ENCODE data around the gene CDT1. TPM values are rescaled to one million over a fixed set of nuclear protein-coding genes. Genes with fewer than 3 reads are reported as not detected.

CDT1 gene
- total RNA-seq, 1 experiment from 2014 or later = 74.1 TPM

GRCh38 chr16:88814144-88814502 lies 10.5 kb downstream of the CDT1 start:
- H3K27ac Mint-ChIP-seq = no peak overlapping the region
- peak overlapping the region in 1 of 2 experiments; percentile 40; a peak in 2 of 5 replicates for H3K4me3 Mint-ChIP-seq

More at GRCh38 chr16:88814144-88814502, 10.5 kb downstream of the CDT1 start:
- Histone ChIP-seq H4K91ac (ENCODE audit: insufficient read length, low read depth, low read length) (no peak overlapping the region), H4K8ac (replicated peaks; ENCODE audit: insufficient read length, low read depth, low read length) (no peak overlapping the region), H3K56ac (ENCODE audit: insufficient read length, low read depth, low read length) (no peak overlapping the region), H3K23ac (ENCODE audit: insufficient read length, low read depth, low read length) (no peak overlapping the region), H3K27me3 (ENCODE audit: insufficient read depth, low read length) (no peaks in the 10 kb centered on the region), H2BK5ac (ENCODE audit: insufficient read length, low read length) (no peak overlapping the region), H2BK15ac (ENCODE audit: low read depth, low read length) (no peak overlapping the region), H3K18ac (ENCODE audit: insufficient read length, low read depth, low read length) (no peak overlapping the region), H3K14ac (ENCODE audit: insufficient read depth, low read length) (no peak overlapping the region), H2AFZ (ENCODE audit: low read length) (no peak overlapping the region), H3K79me2 (ENCODE audit: insufficient read depth, low read length) (peaks cover 3% of the 10 kb centered on the region; the same call in 1 of the 2 replicates), H3K79me1 (ENCODE audit: insufficient read depth, low read depth, low read length, poor library complexity, severe bottlenecking) (no peaks in the 10 kb centered on the region), H4K20me1 (ENCODE audit: control insufficient read depth, insufficient read depth, insufficient read length) (peaks cover 3% of the 10 kb centered on the region), H2AK5ac (ENCODE audit: insufficient read length, low read length) (no peak overlapping the region), H2BK12ac (ENCODE audit: insufficient read length, low read depth, low read length) (no peak overlapping the region), H3K4ac (ENCODE audit: low read depth, low read length) (no peak overlapping the region), H2BK120ac (ENCODE audit: low read depth, low read length, poor library complexity, severe bottlenecking) (no peak overlapping the region), H3K27ac (ENCODE audit: insufficient read length, low read depth, low read length) (no peak overlapping the region), H3K4me2 (ENCODE audit: insufficient read depth, insufficient read length, low read length) (no peak overlapping the region), H3T11ph (ENCODE audit: low read length) (no peak overlapping the region), H3K9ac (ENCODE audit: extremely low read depth, insufficient read length, low read length) (no peak overlapping the region), H3K23me2 (ENCODE audit: insufficient read length, low read depth, low read length, poor library complexity, severe bottlenecking) (peaks cover 9% of the 10 kb centered on the region), H2BK20ac (ENCODE audit: low read depth, low read length, poor library complexity, severe bottlenecking) (no peak overlapping the region), H3K9me3 (ENCODE audit: control insufficient read depth, low read depth, low read length) (no peaks in the 10 kb centered on the region), H4K5ac (ENCODE audit: insufficient read length, low read depth, low read length) (no peak overlapping the region), H3K4me1 (ENCODE audit: insufficient read depth, low read length) (no peaks in the 10 kb centered on the region)
- no peaks in the 10 kb centered on the region; the same call in 1 of the 2 replicates for H3K27me3 Mint-ChIP-seq (ENCODE audit: low read depth)
- H3K4me1 Mint-ChIP-seq = peaks cover 6 to 10% of the 10 kb centered on the region in 2 experiments
- TF ChIP-seq CTCF (conservative IDR thresholded peaks at IDR 0.05) = no peak
- no peaks in the 10 kb centered on the region for H3K9me3 Mint-ChIP-seq
- DNase-seq = no peak
- WGBS (ENCODE audit: extremely low coverage, insufficient read length, low lambda C conversion rate) = no CpG with 5 or more reads among the region's 13 CpGs
- peaks cover 3 to 19% (median 12%) of the 10 kb centered on the region in 3 experiments; a peak in 6 of 7 replicates for H3K36me3 Mint-ChIP-seq (ENCODE audit: insufficient read depth in 1 of 3, low read depth in 3 of 3)

Measured in H9 (cell line).